H1 (cell line): ENCODE data around the gene HIVEP3. TPM values are rescaled to one million over a fixed set of nuclear protein-coding genes. Genes with fewer than 3 reads are reported as not detected.

ENCODE experiments used
- CTCF ChIA-PET: fragments of 300-600 bp; sonication (Branson Sonifier 250); formaldehyde crosslinking; loops from one replicate; lab custom pipeline; 2021; ENCODE audit not compliant: partially characterized antibody; lab: Charles Lee
- POLR2A ChIA-PET: fragments of 300-600 bp; sonication (Branson Sonifier 250); formaldehyde crosslinking; loops from one replicate; lab custom pipeline; 2021; ENCODE audit warnings: inconsistent platforms; ENCODE audit not compliant: partially characterized antibody; lab: Charles Lee
- DNase-seq, 2 experiments: peaks; one replicate each; pipeline versions ENCODE4 v3.0.0 to v3.0.0-alpha.2; 2010 to 2022; ENCODE audit warnings: low spot score in 2 of 2, low read depth in 1 of 2, mixed read lengths in 1 of 2
- FAIRE-seq: peaks from 2 replicates; lab custom pipeline; 2011; peaks lifted over from hg19 to GRCh38; lab: Jason Lieb, UNC
- H2AFZ ChIP-seq: 2 replicates; pipeline ENCODE4 v1.8.1; 2012; ENCODE audit warnings: low read length, inconsistent platforms
- H2AK5ac ChIP-seq: 2 replicates; pipeline ENCODE4 v1.6.1; 2013; ENCODE audit warnings: low read depth, low read length
- H2BK120ac ChIP-seq: replicated peaks from 2 replicates; pipeline ENCODE3; 2013; ENCODE audit warnings: low read depth, low read length, inconsistent platforms
- H2BK12ac ChIP-seq: 2 replicates; pipeline ENCODE4 v1.6.1; 2013; ENCODE audit warnings: low read depth, low read length
- H2BK15ac ChIP-seq: 2 replicates; pipeline ENCODE4 v1.6.1; 2013; ENCODE audit warnings: low read length
- H2BK20ac ChIP-seq: 2 replicates; pipeline ENCODE4 v1.6.1; 2013; ENCODE audit warnings: low read length
- H2BK5ac ChIP-seq: 2 replicates; pipeline ENCODE4 v1.6.1; 2013; ENCODE audit warnings: low read depth, low read length
- H3K14ac ChIP-seq: 2 replicates; pipeline ENCODE4 v1.6.1; 2013; ENCODE audit warnings: inconsistent platforms; ENCODE audit not compliant: insufficient read length
- H3K18ac ChIP-seq: 2 replicates; pipeline ENCODE4 v1.6.1; 2013; ENCODE audit warnings: low read length; ENCODE audit errors: extremely low read depth
- H3K23ac ChIP-seq: 2 replicates; pipeline ENCODE4 v1.6.1; 2013; ENCODE audit warnings: inconsistent platforms; ENCODE audit not compliant: insufficient read length
- H3K23me2 ChIP-seq: 2 replicates; pipeline ENCODE4 v1.6.1; 2013; ENCODE audit warnings: low read depth, low read length
- H3K27ac ChIP-seq: 2 replicates; pipeline ENCODE4 v1.6.1; 2011; ENCODE audit warnings: low read depth, low read length, inconsistent platforms
- H3K27me3 ChIP-seq, 4 experiments: replicated peaks in 1 of 4; 1 replicate in 1 of 4; 2 replicates in 3 of 4; pipeline versions ENCODE4 v1.6.1 to v1.8.1; 2011 to 2013; ENCODE audit warnings: low read length in 3 of 4, mild to moderate bottlenecking in 3 of 4, inconsistent platforms in 2 of 4, mixed read lengths in 2 of 4, moderate library complexity in 1 of 4; ENCODE audit not compliant: control insufficient read depth in 3 of 4, insufficient read depth in 3 of 4; ENCODE audit errors: extremely low read depth in 1 of 4
- H3K36me3 ChIP-seq, 4 experiments: 2 replicates each; pipeline versions ENCODE4 v1.6.1 to v1.8.1; 2011 to 2013; ENCODE audit warnings: mild to moderate bottlenecking in 4 of 4, low read length in 3 of 4, moderate library complexity in 2 of 4, control low read depth in 1 of 4, inconsistent platforms in 1 of 4; ENCODE audit not compliant: insufficient read depth in 4 of 4, control insufficient read depth in 2 of 4
- H3K4ac ChIP-seq: replicated peaks from 2 replicates; pipeline ENCODE3; 2013; ENCODE audit warnings: low read length, low read depth, mixed read lengths, inconsistent platforms; ENCODE audit not compliant: insufficient read length
- H3K4me1 ChIP-seq, 4 experiments: replicated peaks in 1 of 4; 1 replicate in 1 of 4; 2 replicates in 3 of 4; pipeline versions ENCODE4 v1.6.1 to v1.8.1; 2011 to 2013; ENCODE audit warnings: low read length in 3 of 4, inconsistent platforms in 2 of 4, mixed read lengths in 1 of 4; ENCODE audit not compliant: insufficient read depth in 4 of 4, control insufficient read depth in 3 of 4
- H3K4me2 ChIP-seq, 2 experiments: 2 replicates each; pipeline versions ENCODE4 v1.6.1 to v1.8.1; 2011 to 2013; ENCODE audit warnings: low read depth in 2 of 2, low read length in 2 of 2, control low read depth in 1 of 2, inconsistent platforms in 1 of 2, mild to moderate bottlenecking in 1 of 2; ENCODE audit not compliant: insufficient read depth in 1 of 2
- H3K4me3 ChIP-seq, 4 experiments: fragments of 200-600, 300-600 bp in 1 of 4; sonication (generic), shearing (Covaris generic), sonication (Bioruptor Twin) in 1 of 4; 2 replicates each; pipeline versions ENCODE4 v1.5.1 to v1.8.1; 2011 to 2016; ENCODE audit warnings: low read length in 4 of 4, low read depth in 3 of 4, control low read depth in 2 of 4, inconsistent platforms in 2 of 4, mild to moderate bottlenecking in 2 of 4, mixed read lengths in 1 of 4, moderate library complexity in 1 of 4; ENCODE audit not compliant: insufficient read depth in 2 of 4; ENCODE audit errors: extremely low read depth in 1 of 4
- H3K56ac ChIP-seq: replicated peaks from 2 replicates; pipeline ENCODE3; 2013; ENCODE audit warnings: low read depth, mild to moderate bottlenecking, mixed read lengths, low read length, inconsistent platforms; ENCODE audit not compliant: insufficient read length
- H3K79me1 ChIP-seq: 2 replicates; pipeline ENCODE4 v1.6.1; 2013; ENCODE audit warnings: low read depth, low read length, control low read depth
- H3K79me2 ChIP-seq, 2 experiments: 2 replicates each; pipeline versions ENCODE4 v1.6.1 to v1.8.1; 2012 to 2013; ENCODE audit warnings: low read length in 2 of 2, mild to moderate bottlenecking in 2 of 2, inconsistent platforms in 1 of 2; ENCODE audit not compliant: insufficient read depth in 2 of 2, control insufficient read depth in 1 of 2
- H3K9ac ChIP-seq, 4 experiments: replicated peaks in 1 of 4; 1 replicate in 1 of 4; 2 replicates in 3 of 4; pipeline versions ENCODE4 v1.6.1 to v1.8.1; 2011 to 2013; ENCODE audit warnings: low read depth in 3 of 4, low read length in 3 of 4, control low read depth in 2 of 4, mild to moderate bottlenecking in 2 of 4, moderate library complexity in 2 of 4, inconsistent platforms in 1 of 4; ENCODE audit errors: extremely low read depth in 1 of 4
- H3K9me3 ChIP-seq, 2 experiments: 2 replicates each; pipeline versions ENCODE4 v1.6.1 to v1.8.1; 2012 to 2013; ENCODE audit warnings: mild to moderate bottlenecking in 2 of 2, moderate library complexity in 2 of 2, control low read depth in 1 of 2, inconsistent platforms in 1 of 2, low read depth in 1 of 2, low read length in 1 of 2, mixed read lengths in 1 of 2; ENCODE audit not compliant: insufficient read depth in 2 of 2
- H4K20me1 ChIP-seq, 2 experiments: replicated peaks in 1 of 2; 2 replicates each; pipeline versions ENCODE3 to v1.8.1; 2011 to 2013; ENCODE audit warnings: inconsistent platforms in 2 of 2, low read length in 2 of 2, mild to moderate bottlenecking in 1 of 2; ENCODE audit not compliant: insufficient read depth in 2 of 2, control insufficient read depth in 1 of 2
- H4K5ac ChIP-seq: 2 replicates; pipeline ENCODE4 v1.6.1; 2013; ENCODE audit warnings: low read length, low read depth, mixed read lengths, inconsistent platforms; ENCODE audit not compliant: insufficient read length
- H4K8ac ChIP-seq: 2 replicates; pipeline ENCODE4 v1.8.0; 2013; ENCODE audit warnings: mild to moderate bottlenecking, moderate library complexity, low read length, inconsistent platforms; ENCODE audit not compliant: insufficient read depth; ENCODE audit errors: extremely low read depth
- H4K91ac ChIP-seq: replicated peaks from 2 replicates; pipeline ENCODE3; 2013; ENCODE audit warnings: low read length, mixed read lengths, inconsistent platforms; ENCODE audit not compliant: insufficient read length
- BACH1 ChIP-seq: IDR thresholded peaks from 2 replicates; pipeline ENCODE4 v1.6.1; 2012; ENCODE audit warnings: low read length, improper control_type of control experiment
- CREB1 ChIP-seq: IDR thresholded peaks from 2 replicates; pipeline ENCODE4 v1.6.1; 2012; ENCODE audit warnings: inconsistent platforms
- EGR1 ChIP-seq: IDR thresholded peaks from 2 replicates; pipeline ENCODE4 v1.6.1; 2011; ENCODE audit warnings: low read depth, low read length, borderline replicate concordance
- SIX5 ChIP-seq: IDR thresholded peaks from 2 replicates; pipeline ENCODE4 v1.6.1; 2011; ENCODE audit warnings: mild to moderate bottlenecking, low read depth, low read length
- WGBS, 2 experiments: shearing (Covaris generic) in 1 of 2; methylation state at CpG; one replicate each; pipeline versions ENCODE4 v1.1.6 to v1.1.7; 2013 to 2015; ENCODE audit warnings: low lambda C conversion rate in 2 of 2, mixed read lengths in 2 of 2, inconsistent platforms in 1 of 2, low coverage in 1 of 2, missing lambda C conversion rate in 1 of 2; ENCODE audit not compliant: insufficient replicate concordance in 2 of 2, insufficient coverage in 1 of 2, insufficient read length in 1 of 2; ENCODE audit errors: extremely low coverage in 1 of 2, missing lambda C conversion rate in 1 of 2; 5-methylcytosine and 5-hydroxymethylcytosine counted together
- polyA plus RNA-seq, 7 experiments: library from polyadenylated mRNA; depleted of rRNA in 3 of 7; stranded (reverse) in 5 of 7; unstranded in 2 of 7; fragments of >200 nt in 5 of 7; fragments of 200-250 nt in 2 of 7; gene quantifications; 1 replicate in 5 of 7; 2 replicates in 1 of 7; 4 replicates in 1 of 7; pipeline versions ENCODE4 v1.2.1 to v1.2.3, GENCODE V29; 2011 to 2013; ENCODE audit warnings: missing spikeins in 2 of 7, mixed read lengths in 2 of 7
- total RNA-seq: library from RNA; stranded (reverse); fragmentation: NEBNext Ultra II Directional; extraction: Animal tissue kit (Norgen Biotek cat#: 25700); gene quantifications from 2 replicates; pipeline ENCODE4 v1.2.1, GENCODE V29; 2021
- TF ChIP-seq, protein P1 (sequence below): IDR thresholded peaks from 2 replicates; pipeline ENCODE4 v1.6.1; 2012; ENCODE audit warnings: inconsistent platforms

HIVEP3 gene
- total and polyA plus RNA-seq, 2 of the 8 experiments (the other 6 are each of a cell fraction or from before 2014, with no cell fraction given): 0.24 to 0.69 TPM

DNA sequence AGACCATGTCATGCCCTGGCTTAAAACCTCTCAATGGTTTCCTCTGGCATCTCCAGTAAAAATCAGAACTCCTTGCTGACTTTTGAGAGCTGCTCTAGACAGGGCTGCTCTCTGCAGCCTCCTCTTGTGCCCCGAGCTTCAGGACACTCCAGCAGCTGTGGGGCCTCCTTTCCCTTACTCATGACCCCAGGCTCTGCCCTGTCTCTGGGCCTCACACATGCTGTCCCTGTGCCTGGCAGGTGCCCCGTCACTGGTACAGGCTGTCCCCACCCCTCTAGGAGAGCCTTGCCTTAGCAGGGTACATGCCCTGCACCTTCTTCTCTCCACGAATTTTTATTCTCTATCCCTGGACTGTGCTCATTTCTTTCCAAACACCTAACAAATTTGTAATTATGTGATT, 43.2 kb downstream of the HIVEP3 start:
- H4K5ac ChIP-seq: no peak overlapping the region
- no peak overlapping the region for H3K4ac ChIP-seq
- H2BK15ac ChIP-seq: no peak overlapping the region
- H4K20me1 ChIP-seq: no peaks in the 10 kb centered on the region
- no peak overlapping the region for H3K4me2 ChIP-seq
- H2BK5ac ChIP-seq: no peak overlapping the region
- H3K9ac ChIP-seq: no peak overlapping the region
- no peaks in the 10 kb centered on the region for H3K9me3 ChIP-seq
- H2AFZ ChIP-seq: no peak overlapping the region; the same call in 1 of the 2 replicates
- no peak overlapping the region for H3K23ac ChIP-seq
- peak overlapping the region; percentile 55; the same call in 1 of the 2 replicates for H2BK12ac ChIP-seq
- TF ChIP-seq CREB1 (no peak), EGR1 (no peak), SIX5 (no peak), BACH1 (no peak)
- TF ChIP-seq, protein P1, sequence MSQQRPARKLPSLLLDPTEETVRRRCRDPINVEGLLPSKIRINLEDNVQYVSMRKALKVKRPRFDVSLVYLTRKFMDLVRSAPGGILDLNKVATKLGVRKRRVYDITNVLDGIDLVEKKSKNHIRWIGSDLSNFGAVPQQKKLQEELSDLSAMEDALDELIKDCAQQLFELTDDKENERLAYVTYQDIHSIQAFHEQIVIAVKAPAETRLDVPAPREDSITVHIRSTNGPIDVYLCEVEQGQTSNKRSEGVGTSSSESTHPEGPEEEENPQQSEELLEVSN: no peak
- FAIRE-seq: no peak
- H3K14ac ChIP-seq: no peak overlapping the region
- no peak overlapping the region for H2AK5ac ChIP-seq
- H3K18ac ChIP-seq: no peak overlapping the region
- peak overlapping the region; percentile 44; the same call in 1 of the 2 replicates for H2BK20ac ChIP-seq
- no peak overlapping the region for H2BK120ac ChIP-seq
- WGBS, 2 experiments: 92% methylated on average over 3 of the region's 3 CpGs; no CpG with 5 or more reads in 1 of the 2 experiments
- peak overlapping the region; percentile 46 for H4K91ac ChIP-seq
- no peaks in the 10 kb centered on the region for H3K79me2 ChIP-seq
- no peaks in the 10 kb centered on the region for H3K27me3 ChIP-seq
- no peaks in the 10 kb centered on the region for H3K79me1 ChIP-seq
- no peaks in the 10 kb centered on the region for H3K36me3 ChIP-seq
- no peak overlapping the region for H3K4me3 ChIP-seq
- H3K23me2 ChIP-seq: no peaks in the 10 kb centered on the region; the same call in 1 of the 2 replicates
- 0 out of 2 replicates have a peak overlapping the region, but pooled peaks have one; percentile 29 for H4K8ac ChIP-seq
- ChIA-PET CTCF (interaction anchor here (0.6 to 2.2 kb wide), 2 partner anchors 11 to 162 kb away, joined by 3 to 6 read pairs; no protein-coding TSS in a partner anchor), POLR2A (interaction anchor here (1.1 to 3.3 kb wide), 2 partner anchors 8 to 32 kb away, joined by 3 to 9 read pairs; no protein-coding TSS in a partner anchor)
- H3K27ac ChIP-seq: no peak overlapping the region
- DNase-seq: no peak
- no peak overlapping the region for H3K56ac ChIP-seq
- peaks cover 8 to 15% (median 10%) of the 10 kb centered on the region in 4 experiments for H3K4me1 ChIP-seq
